MCF 10A (cell line): ENCODE measurements around the gene PPIL1. TPM values are rescaled to one million over a fixed set of nuclear protein-coding genes. Genes with fewer than 3 reads are reported as not detected.
"Not testable (repeated sequence)": the region's sequence is repeated elsewhere in the genome, so short reads cannot be mapped to it uniquely, and the experiment has no call there.

Experiments
- BruUV-seq: library from RNA; stranded (reverse); fragments of 400-500 nt; replicated peaks from 2 replicates; lab custom pipeline; 2021; lab: Mats Ljungman, UMichigan
- CTCF ChIA-PET: fragments of 300-600 bp; sonication (Branson Sonifier 250); formaldehyde crosslinking; extraction: SDS; loops from one replicate; lab custom pipeline; 2021; ENCODE audit warnings: antibody characterized with exemption, inconsistent platforms; lab: Yijun Ruan, JAX
- POLR2A ChIA-PET: fragments of 300-600, 350-650 bp; sonication (Branson Sonifier 250); formaldehyde crosslinking; extraction: SDS; loops from one replicate; lab custom pipeline; 2020; ENCODE audit warnings: antibody characterized with exemption, inconsistent platforms; lab: Yijun Ruan, JAX
- DNase-seq: peaks from one replicate; pipeline ENCODE4 v3.0.0-alpha.2; 2018; ENCODE audit not compliant: unreplicated experiment
- H3K27ac Mint-ChIP-seq: one replicate; pipeline ENCODE4 v1.8.0; 2022; ENCODE audit warnings: mild to moderate bottlenecking, low read depth, mixed read lengths; ENCODE audit not compliant: unreplicated experiment
- H3K27me3 Mint-ChIP-seq: one replicate; pipeline ENCODE4 v1.8.0; 2022; ENCODE audit warnings: mixed read lengths; ENCODE audit not compliant: insufficient read depth, unreplicated experiment
- H3K36me3 Mint-ChIP-seq: one replicate; pipeline ENCODE4 v1.8.0; 2022; ENCODE audit warnings: mild to moderate bottlenecking, moderate library complexity, mixed read lengths; ENCODE audit not compliant: insufficient read depth, unreplicated experiment
- H3K4me1 Mint-ChIP-seq: one replicate; pipeline ENCODE4 v1.8.0; 2022; ENCODE audit warnings: mixed read lengths; ENCODE audit not compliant: insufficient read depth, unreplicated experiment
- H3K4me3 Mint-ChIP-seq: one replicate; pipeline ENCODE4 v1.8.0; 2022; ENCODE audit warnings: mild to moderate bottlenecking, moderate library complexity, mixed read lengths; ENCODE audit not compliant: unreplicated experiment
- H3K9me3 Mint-ChIP-seq: one replicate; pipeline ENCODE4 v1.8.0; 2022; ENCODE audit warnings: mixed read lengths; ENCODE audit not compliant: unreplicated experiment
- CTCF ChIP-seq: fragments of 200-600 bp; IDR thresholded peaks from one replicate; pipeline ENCODE4 v1.8.0; 2022; ENCODE audit warnings: antibody characterized with exemption, mild to moderate bottlenecking; ENCODE audit not compliant: unreplicated experiment
- intact Hi-C: fragments of 100-400 bp; cut with micrococcal nuclease; formaldehyde crosslinking; loops from 2 replicates; pipeline ENCODE4 v1.14.1; 2022
- total RNA-seq: library from RNA; stranded (reverse); gene quantifications from 2 replicates; pipeline ENCODE4 v1.2.3, GENCODE V29; 2022

Gene PPIL1
- total RNA-seq, 1 experiment from 2014 or later, result 54.9 TPM

- peaks cover 7% of the 10 kb centered on the region for H3K4me1 Mint-ChIP-seq
- intact Hi-C loops, result loop anchor here (1.0 kb wide), 1 partner anchor 30 kb away; no protein-coding TSS in a partner anchor
- BruUV-seq, result no TSS peak
- no peaks in the 10 kb centered on the region for H3K27me3 Mint-ChIP-seq
- H3K4me3 Mint-ChIP-seq, result no peak overlapping the region
- TF ChIP-seq CTCF, result no peak
- ChIA-PET POLR2A (interaction anchor here (0.9 kb wide), 1 partner anchor 12 kb away, joined by 3 read pairs; no protein-coding TSS in a partner anchor), CTCF (interaction anchor here (0.6 kb wide), 1 partner anchor 733 kb away, joined by 5 read pairs; no protein-coding TSS in a partner anchor)
- no peaks in the 10 kb centered on the region for H3K36me3 Mint-ChIP-seq
- H3K27ac Mint-ChIP-seq, result no peak overlapping the region
- no peak for DNase-seq
- no peaks in the 10 kb centered on the region for H3K9me3 Mint-ChIP-seq
Observed at GRCh38 chr6:36815962-36816735, 58.5 kb downstream of the PPIL1 start.

GRCh38 chr6:36814249-36814648, 60.4 kb downstream of the PPIL1 start:
- Mint-ChIP-seq H3K4me1 (no peaks in the 10 kb centered on the region), H3K36me3 (no peaks in the 10 kb centered on the region), H3K4me3 (no peak overlapping the region), H3K27ac (no peak overlapping the region), H3K9me3 (no peaks in the 10 kb centered on the region), H3K27me3 (no peaks in the 10 kb centered on the region)
- intact Hi-C loops, result no loop called here
- BruUV-seq, result no TSS peak
- POLR2A ChIA-PET, result interaction anchor here (1.0 kb wide), 1 partner anchor 8 kb away, joined by 3 read pairs; no protein-coding TSS in a partner anchor
- no peak for DNase-seq
- no peak for TF ChIP-seq CTCF
- CTCF ChIA-PET, result interaction anchor here (0.6 to 0.7 kb wide), 2 partner anchors 38 to 189 kb away, joined by 3 read pairs; no protein-coding TSS in a partner anchor

GRCh38 chr6:36813526-36813925, 61.1 kb downstream of the PPIL1 start:
- POLR2A ChIA-PET, result no interaction called here
- no peak for TF ChIP-seq CTCF
- Mint-ChIP-seq H3K9me3 (no peaks in the 10 kb centered on the region), H3K27ac (no peak overlapping the region), H3K36me3 (no peaks in the 10 kb centered on the region), H3K27me3 (peaks cover 7% of the 10 kb centered on the region), H3K4me1 (no peaks in the 10 kb centered on the region), H3K4me3 (no peak overlapping the region)
- intact Hi-C loops, result no loop called here
- CTCF ChIA-PET, result interaction anchor here (0.7 kb wide), 1 partner anchor 39 kb away, joined by 3 read pairs; no protein-coding TSS in a partner anchor
- no peak for DNase-seq
- BruUV-seq, result no TSS peak

GRCh38 chr6:36813047-36813446, 61.6 kb downstream of the PPIL1 start:
- POLR2A ChIA-PET, CTCF ChIA-PET, H3K27ac Mint-ChIP-seq, H3K9me3 Mint-ChIP-seq, H3K4me1 Mint-ChIP-seq, intact Hi-C loops, H3K4me3 Mint-ChIP-seq, DNase-seq, BruUV-seq, H3K36me3 Mint-ChIP-seq: not testable (repeated sequence)
- peaks cover 12% of the 10 kb centered on the region for H3K27me3 Mint-ChIP-seq
